Measurements from ENCODE around the gene FLOT2.

FLOT2 gene

DNA sequence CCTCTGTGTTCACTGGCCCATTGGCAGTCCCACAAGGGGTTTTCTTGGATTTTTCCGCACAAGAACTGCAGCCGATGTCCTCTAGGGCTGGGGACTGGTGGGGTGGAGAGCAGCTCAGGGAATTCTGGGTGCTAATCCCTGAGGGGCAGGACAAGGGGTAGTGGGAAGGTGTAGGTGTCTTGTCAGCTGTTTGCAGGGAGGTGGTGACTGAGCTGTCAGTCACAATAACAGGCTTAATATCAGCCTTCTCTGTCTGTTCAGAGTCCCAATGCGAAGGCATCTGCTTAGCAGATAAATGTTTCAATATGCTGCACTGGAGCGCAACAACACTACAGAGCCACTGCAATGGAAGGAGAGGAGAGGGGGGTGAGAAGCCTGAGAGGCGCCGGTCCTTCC, 15.4 kb upstream of the FLOT2 start:
- Histone ChIP-seq H3K36me3 (peaks cover 98% of the 10 kb centered on the region), H3K27ac (no peak overlapping the region), H3K4me3 (ENCODE audit: low read depth, low read length) (no peak overlapping the region), H3K9me3 (ENCODE audit: severe bottlenecking) (no peaks in the 10 kb centered on the region), H3K27me3 (ENCODE audit: insufficient read depth, low read depth, severe bottlenecking) (no peaks in the 10 kb centered on the region)
- no peak for DNase-seq
- TF ChIP-seq, protein P1, sequence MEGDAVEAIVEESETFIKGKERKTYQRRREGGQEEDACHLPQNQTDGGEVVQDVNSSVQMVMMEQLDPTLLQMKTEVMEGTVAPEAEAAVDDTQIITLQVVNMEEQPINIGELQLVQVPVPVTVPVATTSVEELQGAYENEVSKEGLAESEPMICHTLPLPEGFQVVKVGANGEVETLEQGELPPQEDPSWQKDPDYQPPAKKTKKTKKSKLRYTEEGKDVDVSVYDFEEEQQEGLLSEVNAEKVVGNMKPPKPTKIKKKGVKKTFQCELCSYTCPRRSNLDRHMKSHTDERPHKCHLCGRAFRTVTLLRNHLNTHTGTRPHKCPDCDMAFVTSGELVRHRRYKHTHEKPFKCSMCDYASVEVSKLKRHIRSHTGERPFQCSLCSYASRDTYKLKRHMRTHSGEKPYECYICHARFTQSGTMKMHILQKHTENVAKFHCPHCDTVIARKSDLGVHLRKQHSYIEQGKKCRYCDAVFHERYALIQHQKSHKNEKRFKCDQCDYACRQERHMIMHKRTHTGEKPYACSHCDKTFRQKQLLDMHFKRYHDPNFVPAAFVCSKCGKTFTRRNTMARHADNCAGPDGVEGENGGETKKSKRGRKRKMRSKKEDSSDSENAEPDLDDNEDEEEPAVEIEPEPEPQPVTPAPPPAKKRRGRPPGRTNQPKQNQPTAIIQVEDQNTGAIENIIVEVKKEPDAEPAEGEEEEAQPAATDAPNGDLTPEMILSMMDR (IDR thresholded peaks at IDR 0.05; ENCODE audit: low read depth, low read length): no peak

DNA sequence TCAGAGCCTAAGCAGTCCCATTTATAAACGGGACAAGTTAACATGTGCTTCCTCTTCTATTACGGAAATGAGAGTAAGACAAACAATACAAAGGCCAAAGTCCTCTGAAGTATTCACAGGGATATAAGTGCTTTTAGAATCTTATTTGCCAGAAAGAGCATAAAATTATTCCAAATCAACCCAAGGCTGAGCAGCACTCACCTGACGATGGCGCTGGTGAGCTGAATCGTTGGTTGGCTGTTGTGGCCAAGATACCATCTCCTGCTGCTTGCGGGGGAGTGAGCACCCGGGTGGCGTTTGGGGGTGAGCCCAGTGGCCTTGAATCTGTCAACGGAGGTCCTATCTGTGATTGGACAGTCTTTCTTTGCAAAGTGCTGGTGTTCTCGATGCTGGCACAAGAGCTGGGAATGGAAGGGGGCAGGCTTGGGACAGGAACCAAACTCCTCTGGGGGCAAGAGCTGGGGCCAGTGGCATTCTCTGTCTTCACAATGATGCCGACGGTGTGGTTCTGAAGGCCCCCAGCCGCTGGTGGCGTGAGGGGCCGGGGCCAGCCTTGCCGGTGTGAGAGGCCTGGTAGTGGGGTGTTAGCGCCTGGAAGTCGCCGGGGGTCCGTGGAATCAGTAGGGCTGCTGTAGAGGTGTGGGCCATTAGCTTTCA, 14.9 kb upstream of the FLOT2 start:
- TF ChIP-seq, protein P1 (IDR thresholded peaks at IDR 0.05; ENCODE audit: low read depth, low read length): peak; percentile 48
- no peak overlapping the region for H3K27ac ChIP-seq
- DNase-seq: no peak
- peaks cover 95% of the 10 kb centered on the region for H3K36me3 ChIP-seq
- no peak overlapping the region for H3K4me3 ChIP-seq (ENCODE audit: low read depth, low read length)
- no peaks in the 10 kb centered on the region for H3K9me3 ChIP-seq (ENCODE audit: severe bottlenecking)
- no peaks in the 10 kb centered on the region for H3K27me3 ChIP-seq (ENCODE audit: insufficient read depth, low read depth, severe bottlenecking)

DNA sequence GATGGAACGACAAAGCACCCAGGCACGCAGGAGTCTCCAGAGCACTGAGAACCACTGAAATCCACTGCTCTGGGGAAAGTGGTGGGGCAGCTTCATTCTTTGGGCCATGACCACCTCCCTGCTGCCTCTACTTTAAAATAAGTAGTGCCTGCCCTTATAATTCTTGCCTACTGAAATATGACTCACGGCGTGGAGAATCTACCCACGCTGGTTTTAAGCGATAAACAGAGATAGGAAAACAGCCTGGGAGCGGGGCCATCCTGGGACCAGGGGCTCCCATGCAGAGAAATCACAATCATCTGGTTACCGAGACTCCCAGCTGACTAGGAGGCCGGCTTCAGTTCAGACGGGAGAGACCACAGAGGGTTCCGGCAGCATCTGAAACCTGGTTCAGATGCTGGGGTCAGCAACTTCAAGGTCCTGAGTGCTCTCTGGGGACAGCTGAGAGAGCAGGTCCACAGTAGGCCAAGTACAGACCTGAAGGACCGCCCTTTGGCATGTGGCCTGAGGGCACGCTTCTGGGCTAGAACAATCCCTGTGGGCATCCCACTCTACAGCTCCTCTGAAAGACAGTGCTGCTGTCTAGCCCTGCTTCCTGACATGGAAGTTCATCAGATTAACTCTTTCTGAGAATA, 14.0 kb upstream of the FLOT2 start:
- TF ChIP-seq, protein P1 (IDR thresholded peaks at IDR 0.05; ENCODE audit: low read depth, low read length): no peak

DNA sequence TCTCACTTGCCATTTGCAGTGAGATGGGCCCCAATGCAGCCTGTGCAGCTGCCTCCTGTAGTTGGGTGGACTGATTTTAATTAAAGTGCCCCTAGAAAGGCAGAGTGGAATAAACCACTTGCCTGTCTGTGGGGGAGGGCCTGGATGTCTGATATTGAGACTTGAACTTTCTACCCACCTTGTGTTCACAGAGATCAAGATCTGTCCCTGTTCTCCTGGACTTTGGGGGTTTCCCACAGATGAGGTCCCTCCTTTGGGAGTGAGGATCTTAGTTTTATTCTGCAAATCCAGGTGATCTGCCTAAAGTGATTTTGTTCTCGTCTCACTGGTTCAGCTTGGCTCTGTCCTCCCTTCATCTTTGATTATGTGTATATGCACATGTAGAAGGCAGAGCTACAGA, 13.0 kb upstream of the FLOT2 start:
- Histone ChIP-seq H3K36me3 (peaks cover 93% of the 10 kb centered on the region), H3K9me3 (ENCODE audit: severe bottlenecking) (no peaks in the 10 kb centered on the region), H3K27me3 (ENCODE audit: insufficient read depth, low read depth, severe bottlenecking) (no peaks in the 10 kb centered on the region), H3K27ac (no peak overlapping the region), H3K4me3 (ENCODE audit: low read depth, low read length) (no peak overlapping the region)
- TF ChIP-seq, protein P1 (IDR thresholded peaks at IDR 0.05; ENCODE audit: low read depth, low read length): no peak
- no peak for DNase-seq

More for the DNA sequence above, 14.0 kb upstream of the FLOT2 start:
- Histone ChIP-seq H3K36me3 (peaks cover 95% of the 10 kb centered on the region), H3K9me3 (ENCODE audit: severe bottlenecking) (no peaks in the 10 kb centered on the region), H3K27me3 (ENCODE audit: insufficient read depth, low read depth, severe bottlenecking) (no peaks in the 10 kb centered on the region), H3K27ac (no peak overlapping the region), H3K4me3 (ENCODE audit: low read depth, low read length) (no peak overlapping the region)
- DNase-seq: no peak

DNA sequence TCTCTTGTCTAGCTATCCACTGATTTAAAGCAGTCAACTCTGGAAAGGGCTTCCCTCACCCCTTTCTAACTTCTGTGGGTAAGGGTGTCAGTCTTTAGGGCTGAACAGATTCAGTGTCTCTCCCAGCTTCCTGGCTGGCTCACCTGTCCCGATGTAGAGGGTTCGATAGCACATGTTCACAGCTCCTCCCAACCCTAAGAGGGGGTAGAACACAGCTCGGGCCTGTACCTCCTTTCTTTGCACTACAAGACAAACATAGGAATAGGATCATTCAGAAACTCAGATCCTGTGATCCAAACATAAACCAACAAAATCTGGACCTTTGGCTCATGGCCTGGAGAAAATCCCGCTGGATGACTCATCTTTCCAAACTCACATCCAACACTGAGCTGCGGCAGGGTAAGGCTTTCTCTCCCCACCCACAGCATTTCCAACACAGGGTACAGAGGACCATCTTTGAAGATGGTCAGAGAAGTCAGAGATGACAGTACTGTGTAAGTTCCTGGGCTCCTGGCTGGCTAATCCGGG, 11.2 kb upstream of the FLOT2 start:
- no peaks in the 10 kb centered on the region for H3K27me3 ChIP-seq (ENCODE audit: insufficient read depth, low read depth, severe bottlenecking)
- H3K27ac ChIP-seq: no peak overlapping the region
- H3K36me3 ChIP-seq: peaks cover 79% of the 10 kb centered on the region
- H3K4me3 ChIP-seq (ENCODE audit: low read depth, low read length): no peak overlapping the region
- H3K9me3 ChIP-seq (ENCODE audit: severe bottlenecking): no peaks in the 10 kb centered on the region
- DNase-seq: no peak
- TF ChIP-seq, protein P1 (IDR thresholded peaks at IDR 0.05; ENCODE audit: low read depth, low read length): no peak
